ENCODE results near the gene GSTK1.

DNA sequence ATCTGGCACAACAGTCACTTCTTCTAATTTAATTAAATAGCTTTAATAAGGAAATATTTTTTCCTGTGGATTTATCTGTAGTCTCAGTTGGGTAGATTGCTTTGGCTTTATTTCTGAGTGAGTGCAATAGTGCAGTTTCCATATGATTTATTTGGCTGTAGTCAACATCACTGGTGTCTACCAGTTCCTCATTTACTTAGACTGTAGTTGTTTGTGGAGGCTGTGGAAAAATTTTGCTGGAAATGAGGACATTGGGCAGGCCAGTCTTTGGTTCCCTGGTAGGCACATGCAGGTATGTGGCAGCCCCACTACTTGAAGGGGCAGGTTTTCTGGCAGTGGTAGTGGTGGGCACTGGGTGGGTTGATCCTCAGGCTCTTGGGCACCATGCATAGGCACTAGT is 25.9 kb upstream of the GSTK1 start:
- TF ChIP-seq, protein P1, sequence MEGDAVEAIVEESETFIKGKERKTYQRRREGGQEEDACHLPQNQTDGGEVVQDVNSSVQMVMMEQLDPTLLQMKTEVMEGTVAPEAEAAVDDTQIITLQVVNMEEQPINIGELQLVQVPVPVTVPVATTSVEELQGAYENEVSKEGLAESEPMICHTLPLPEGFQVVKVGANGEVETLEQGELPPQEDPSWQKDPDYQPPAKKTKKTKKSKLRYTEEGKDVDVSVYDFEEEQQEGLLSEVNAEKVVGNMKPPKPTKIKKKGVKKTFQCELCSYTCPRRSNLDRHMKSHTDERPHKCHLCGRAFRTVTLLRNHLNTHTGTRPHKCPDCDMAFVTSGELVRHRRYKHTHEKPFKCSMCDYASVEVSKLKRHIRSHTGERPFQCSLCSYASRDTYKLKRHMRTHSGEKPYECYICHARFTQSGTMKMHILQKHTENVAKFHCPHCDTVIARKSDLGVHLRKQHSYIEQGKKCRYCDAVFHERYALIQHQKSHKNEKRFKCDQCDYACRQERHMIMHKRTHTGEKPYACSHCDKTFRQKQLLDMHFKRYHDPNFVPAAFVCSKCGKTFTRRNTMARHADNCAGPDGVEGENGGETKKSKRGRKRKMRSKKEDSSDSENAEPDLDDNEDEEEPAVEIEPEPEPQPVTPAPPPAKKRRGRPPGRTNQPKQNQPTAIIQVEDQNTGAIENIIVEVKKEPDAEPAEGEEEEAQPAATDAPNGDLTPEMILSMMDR (tag by site-specific recombination; IDR thresholded peaks at IDR 0.05), result no peak
- TF ChIP-seq ZSCAN30 (tag by site-specific recombination; IDR thresholded peaks at IDR 0.05), result no peak
- no peak for TF ChIP-seq ZSCAN16 (tag by site-specific recombination; IDR thresholded peaks at IDR 0.05)

Measured in HEK293 (cell line).